NCI-H1417 treated with DMSO at 0.1 percent for 48 hours (cell line): ENCODE data around the gene EIF2B2.

ENCODE experiments used
- DNase-seq: peaks from one replicate; lab custom pipeline; 2025; lab: John Stamatoyannopoulos, UW

EIF2B2 gene

DNA sequence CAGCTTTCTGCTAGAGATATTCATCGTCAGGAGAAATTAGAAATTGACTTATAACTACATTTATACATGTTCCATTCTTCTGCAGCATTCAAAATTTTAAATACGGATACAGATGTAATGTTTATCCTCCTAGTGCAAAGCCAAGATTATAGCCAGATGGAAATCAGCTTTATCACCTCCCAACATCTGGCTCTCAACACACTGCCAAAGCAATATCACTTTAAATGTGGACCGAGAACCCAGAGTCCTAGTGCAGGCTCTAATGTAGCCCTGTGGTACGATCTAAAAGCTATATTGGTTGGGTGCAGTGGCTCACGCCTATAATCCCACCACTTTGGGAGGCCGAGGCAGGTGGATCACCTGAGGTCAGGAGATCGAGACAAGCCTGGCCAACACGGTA lies 42.0 kb downstream of the EIF2B2 start:
- DNase-seq, result no peak

DNA sequence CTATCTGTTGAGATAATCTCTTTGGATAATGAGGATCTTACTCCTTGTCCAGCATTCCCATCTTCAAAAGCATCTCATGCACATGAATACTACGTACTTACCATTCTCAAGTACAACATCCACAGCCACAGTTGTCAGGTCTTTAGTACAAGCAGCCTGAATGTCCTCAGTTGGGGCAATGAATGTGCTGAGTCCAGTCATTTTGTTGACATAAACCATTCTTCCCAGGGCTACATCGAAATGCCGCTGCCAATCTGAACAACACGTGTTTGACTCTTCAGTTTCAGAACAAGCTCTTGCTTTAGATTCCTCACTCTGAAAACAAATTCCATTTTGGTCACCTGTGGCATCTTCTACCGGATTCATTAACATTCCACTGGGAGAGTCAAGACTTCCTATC lies 43.6 kb downstream of the EIF2B2 start:
- DNase-seq, result no peak

DNA sequence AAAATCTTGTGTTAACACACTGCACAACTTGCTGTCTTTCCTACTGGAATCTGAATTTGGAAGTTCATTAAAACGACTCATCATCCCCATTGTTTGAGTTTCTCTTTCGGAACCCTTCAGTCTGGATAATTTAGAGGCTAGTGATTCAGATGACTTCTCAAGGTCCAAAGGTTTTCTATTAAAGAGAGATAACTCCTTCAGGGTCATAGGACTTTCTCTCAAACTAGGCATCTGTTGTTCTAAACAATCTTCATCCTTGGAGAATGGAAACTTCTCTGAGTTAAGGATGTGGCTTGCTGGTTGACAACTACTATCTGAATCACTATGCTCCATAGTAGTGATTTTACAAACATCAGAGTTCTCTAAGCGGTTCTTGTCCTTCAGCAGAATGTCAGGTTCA lies 44.2 kb downstream of the EIF2B2 start:
- DNase-seq, result no peak

DNA sequence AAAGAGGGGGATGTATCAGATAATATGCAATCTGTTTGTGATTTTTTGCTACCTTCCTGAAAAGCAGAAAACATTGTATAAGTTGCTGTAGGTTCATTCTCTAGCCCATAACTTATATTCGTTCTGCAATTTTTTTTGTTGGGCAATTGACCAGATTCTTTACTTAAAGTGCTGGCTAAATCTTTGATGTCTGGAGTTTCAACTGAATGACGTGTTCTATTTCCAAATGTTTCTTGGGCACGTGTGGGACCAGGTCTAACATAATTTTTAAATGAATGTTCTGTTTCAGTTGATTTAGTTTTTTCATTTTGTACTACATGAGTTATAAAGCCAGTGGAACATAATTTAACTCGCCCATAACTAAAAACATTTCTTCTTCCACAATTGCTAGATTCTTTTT lies 44.8 kb downstream of the EIF2B2 start:
- DNase-seq, result no peak

DNA sequence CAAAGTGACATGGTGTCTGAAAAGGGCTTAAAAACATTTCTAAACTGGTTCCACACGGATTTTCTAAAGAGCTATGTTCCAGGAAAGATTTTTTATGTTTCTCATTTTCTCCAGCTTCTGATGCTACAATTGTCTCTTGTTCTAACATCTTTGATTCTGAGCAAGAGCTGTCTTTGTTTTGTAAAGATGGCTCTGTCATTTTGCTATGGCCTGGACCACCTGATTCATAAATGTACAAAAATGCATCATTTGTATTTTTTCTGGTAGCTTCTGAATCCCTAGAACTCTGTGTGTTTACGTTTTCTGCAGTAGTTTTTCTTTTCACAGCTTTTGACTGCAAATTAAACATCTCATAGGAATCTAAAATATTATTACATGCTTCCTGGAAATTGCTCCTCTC lies 45.4 kb downstream of the EIF2B2 start:
- DNase-seq, result no peak

DNA sequence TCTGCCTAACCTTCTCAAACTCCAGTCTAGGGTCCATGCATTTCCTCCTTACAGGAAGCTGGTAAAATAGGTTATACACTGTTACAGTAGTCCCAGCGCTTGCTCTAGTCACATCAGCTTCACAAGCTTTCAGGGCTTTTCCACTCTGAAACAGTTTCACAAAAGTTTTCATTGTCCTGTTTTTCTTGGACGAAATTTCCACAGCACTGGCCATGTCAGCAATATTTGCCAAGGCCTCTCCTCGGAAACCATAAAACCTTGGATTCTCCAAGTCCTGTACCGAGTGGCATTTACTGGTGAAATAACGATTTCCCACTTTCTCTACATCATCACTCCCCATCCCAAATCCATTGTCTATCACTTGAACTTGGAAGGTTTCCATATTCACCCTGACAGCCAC lies 46.4 kb downstream of the EIF2B2 start:
- no peak for DNase-seq

DNA sequence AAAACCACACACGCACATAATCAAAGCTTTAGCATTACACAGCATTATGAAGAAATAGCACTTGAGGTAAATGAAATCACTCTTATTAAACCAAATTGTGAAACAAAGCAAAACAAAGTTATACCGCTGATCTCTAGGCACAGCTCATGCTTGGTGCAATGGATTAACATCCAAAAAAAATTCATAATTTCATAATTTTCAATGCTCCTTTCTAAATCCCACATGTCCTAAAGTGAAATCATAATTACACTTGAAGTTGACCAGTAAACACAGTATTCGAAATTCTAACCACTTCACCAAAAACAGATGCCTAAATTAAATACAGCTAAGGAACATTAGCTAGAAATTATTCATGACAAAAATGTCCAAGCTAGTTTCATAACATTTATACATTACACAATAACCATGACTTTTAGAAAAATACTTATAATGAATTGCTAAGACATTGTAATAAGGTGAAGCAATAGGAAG lies 47.0 kb downstream of the EIF2B2 start:
- DNase-seq, result no peak

DNA sequence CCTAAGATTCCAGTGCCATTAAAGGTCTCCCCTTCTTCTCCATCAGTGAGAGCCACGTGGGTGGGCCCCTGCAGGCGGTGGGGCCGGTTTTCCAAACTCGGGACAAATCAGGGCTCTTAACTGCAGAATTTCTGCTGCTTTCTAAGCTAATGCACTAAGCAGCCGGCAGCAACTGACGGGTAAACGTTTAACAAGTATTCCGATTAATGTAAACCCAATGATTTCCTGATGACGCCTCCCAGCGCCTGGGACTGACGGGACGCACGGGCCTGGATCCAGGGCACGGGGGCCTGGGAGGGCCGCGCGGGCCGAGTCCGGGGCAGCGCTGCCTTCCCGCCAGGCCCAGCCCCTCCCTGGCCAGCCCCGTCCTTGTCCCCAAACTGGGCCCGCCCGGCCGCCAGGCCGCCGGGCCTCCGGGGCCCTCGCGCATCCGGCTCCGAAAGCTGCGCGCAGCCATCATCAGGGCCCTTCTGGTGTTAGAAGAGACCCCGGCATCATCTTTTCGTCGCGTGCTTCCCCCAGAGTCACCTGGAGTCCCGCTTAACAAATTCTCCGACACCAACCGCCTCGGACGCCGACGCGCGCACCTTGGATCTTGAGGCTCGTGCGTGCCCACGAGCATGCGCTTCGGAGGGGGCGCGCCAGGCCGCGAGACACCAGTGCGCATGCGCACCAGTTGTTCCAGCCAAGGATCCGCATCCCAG lies 48.3 kb downstream of the EIF2B2 start, which contains the start of gene MLH3:
TSS of gene MLH3 (minus strand) at position 616 of the 704 bp plus-strand sequence. CDS start 1,812 bp downstream, outside the sequence.
- peak; percentile 49 for DNase-seq

DNA sequence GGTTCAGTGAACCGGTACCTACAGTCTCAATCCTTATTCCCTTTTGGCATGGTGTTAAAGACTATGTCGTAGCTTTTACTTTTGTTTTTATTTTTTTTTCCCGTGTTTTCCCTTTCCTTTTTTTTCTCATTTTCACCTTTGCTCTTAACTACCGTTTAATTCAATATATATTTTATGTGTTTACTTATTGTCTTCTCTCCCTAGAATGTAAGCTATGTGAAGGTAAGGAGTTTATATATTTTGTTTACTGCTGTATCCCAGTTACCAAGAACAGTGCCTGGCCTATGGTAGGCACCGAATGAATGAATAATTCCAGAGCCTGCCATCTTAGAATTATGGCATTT lies 48.8 kb downstream of the EIF2B2 start:
- DNase-seq, result no peak

DNA sequence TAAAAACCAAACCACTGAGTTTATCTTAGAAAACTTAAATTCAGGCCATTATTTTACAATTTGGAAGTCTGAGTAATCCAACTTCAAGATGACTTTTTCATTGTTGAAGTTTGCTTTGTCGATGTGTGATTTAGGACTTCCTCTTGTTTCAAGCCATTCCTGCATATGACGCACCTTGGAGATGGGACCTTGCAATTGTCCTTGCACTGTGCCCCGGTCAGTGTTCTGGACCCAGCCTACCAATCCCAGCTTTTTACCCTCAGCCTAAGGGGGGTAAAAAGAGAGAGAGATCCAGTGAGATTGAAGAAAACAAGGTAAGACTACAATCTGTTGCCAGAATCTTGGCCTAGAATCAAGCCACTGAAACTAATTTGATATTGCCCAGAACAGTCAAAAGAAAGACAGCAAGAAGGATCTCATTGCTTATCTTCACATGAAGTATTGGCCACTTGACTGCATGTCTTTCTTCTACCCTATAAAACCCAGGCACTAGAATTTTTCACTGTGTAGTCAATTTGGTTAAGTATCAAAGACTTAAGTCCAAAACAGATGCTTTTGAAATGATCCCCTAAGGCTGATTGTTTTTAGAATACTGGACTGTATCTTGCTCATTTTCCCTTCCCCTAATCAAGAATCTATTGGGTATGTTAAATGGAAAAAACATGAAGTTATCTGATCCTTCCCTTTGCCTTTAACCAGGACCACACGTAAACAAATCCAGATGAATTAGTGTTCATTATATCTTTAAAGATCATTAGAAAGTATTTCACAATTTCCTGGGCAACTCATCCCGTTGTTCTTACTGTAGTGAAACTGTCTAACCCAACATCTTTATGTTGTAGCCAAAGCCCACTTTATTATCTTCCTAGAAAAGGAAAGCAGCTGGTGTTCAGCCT lies 50.9 kb downstream of the EIF2B2 start:
- no peak for DNase-seq

DNA sequence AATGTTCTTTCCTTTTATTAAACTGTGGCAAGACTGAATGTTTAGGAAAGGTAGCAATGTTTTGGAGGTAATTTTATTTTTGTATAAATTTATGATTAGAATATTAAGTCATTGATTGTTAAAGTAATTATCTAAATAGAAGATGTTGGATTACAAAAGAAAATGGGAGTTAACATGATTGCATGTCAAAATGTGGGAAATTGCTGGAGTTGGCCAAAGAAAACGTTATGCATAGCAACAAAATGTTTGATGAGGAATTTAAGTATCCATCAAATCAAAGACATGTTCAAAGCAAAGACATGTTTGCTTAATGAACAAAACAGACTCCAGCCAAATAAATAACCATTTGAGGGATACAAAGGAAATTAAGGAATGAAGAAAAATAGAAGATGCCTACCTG lies 51.7 kb downstream of the EIF2B2 start:
- no peak for DNase-seq

DNA sequence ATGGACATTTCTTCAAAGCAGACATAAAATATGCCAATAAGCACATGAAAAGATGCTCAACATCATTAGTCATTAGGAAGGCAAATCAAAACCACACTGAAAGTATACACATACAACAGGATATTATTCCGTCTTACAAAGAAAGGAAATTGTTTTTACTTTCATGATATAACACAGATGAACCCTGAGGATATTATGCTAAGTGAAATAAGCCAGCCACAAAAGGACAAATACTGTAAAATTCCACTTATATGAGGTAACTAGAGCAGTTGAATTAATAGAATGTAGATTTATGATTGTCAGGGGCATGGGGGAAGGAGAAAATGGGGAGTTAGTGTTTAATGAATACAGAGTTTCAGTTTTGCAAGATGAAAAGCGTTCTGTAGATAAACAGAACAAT lies 56.9 kb downstream of the EIF2B2 start:
- DNase-seq, result no peak

DNA sequence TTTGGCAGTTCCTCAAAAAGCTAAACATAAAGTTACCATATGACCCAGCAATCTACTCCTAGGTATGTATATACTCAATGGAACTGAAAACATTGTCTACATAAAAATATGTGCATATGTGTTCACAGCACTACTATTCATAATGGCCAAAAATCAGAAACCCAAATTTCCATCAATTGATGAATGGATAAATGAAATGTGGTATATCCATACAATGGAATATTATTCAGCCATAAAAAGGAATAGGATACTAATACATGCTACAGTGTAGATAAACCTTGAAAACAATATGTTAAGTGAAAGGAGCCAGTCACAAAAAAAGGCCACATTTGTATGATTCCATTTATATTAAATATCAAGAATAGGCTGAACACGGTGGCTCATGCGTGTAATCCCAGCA lies 57.7 kb downstream of the EIF2B2 start:
- no peak for DNase-seq
